Stomach smooth muscle (tissue), 2 donors: ENCODE measurements around the gene MR1.

Source experiments
- H3K27ac ChIP-seq: one replicate; pipeline ENCODE4 v1.7.0; 2013; ENCODE audit warnings: mild to moderate bottlenecking, low read length, inconsistent platforms
- H3K27me3 ChIP-seq, 2 donors: one replicate each; pipeline ENCODE4 v1.7.0; 2013; ENCODE audit warnings: low read length in 2 of 2; ENCODE audit not compliant: insufficient read depth in 2 of 2, control insufficient read depth in 1 of 2
- H3K36me3 ChIP-seq, 2 donors: one replicate each; pipeline ENCODE4 v1.7.0; 2013; ENCODE audit warnings: low read length in 2 of 2; ENCODE audit not compliant: control insufficient read depth in 2 of 2, insufficient read depth in 2 of 2
- H3K4me1 ChIP-seq: one replicate; pipeline ENCODE4 v1.7.0; 2013; ENCODE audit warnings: low read length; ENCODE audit not compliant: control insufficient read depth, insufficient read depth
- H3K4me3 ChIP-seq, 2 donors: one replicate each; pipeline ENCODE4 v1.7.0; 2013; ENCODE audit warnings: low read length in 2 of 2
- H3K9ac ChIP-seq, 2 donors: one replicate each; pipeline ENCODE4 v1.7.0; 2013; ENCODE audit warnings: low read length in 2 of 2, mild to moderate bottlenecking in 1 of 2
- H3K9me3 ChIP-seq, 2 donors: one replicate each; pipeline ENCODE4 v1.7.0; 2013; ENCODE audit warnings: low read length in 2 of 2; ENCODE audit not compliant: control insufficient read depth in 2 of 2
- donor health status: healthy.
- donor health status: Pancreatic carcinoma.

The MR1 gene

GRCh38 chr1:181094416-181095212, 60.8 kb downstream of the MR1 start:
- Histone ChIP-seq H3K9ac (peak overlapping the region; percentile 19 to 23), H3K9me3 (no peaks in the 10 kb centered on the region), H3K4me3 (peak overlapping the region in 1 of 2 donors; percentile 31), H3K36me3 (no peaks in the 10 kb centered on the region), H3K27ac (peak overlapping the region; percentile 41), H3K4me1 (peaks cover 44% of the 10 kb centered on the region), H3K27me3 (no peaks in the 10 kb centered on the region)

GRCh38 chr1:181095260-181095659, 61.5 kb downstream of the MR1 start:
- Histone ChIP-seq H3K9me3 (no peaks in the 10 kb centered on the region), H3K27me3 (no peaks in the 10 kb centered on the region), H3K27ac (peak overlapping the region; percentile 41), H3K36me3 (no peaks in the 10 kb centered on the region), H3K9ac (no peak overlapping the region), H3K4me1 (peaks cover 43% of the 10 kb centered on the region), H3K4me3 (peak overlapping the region in 1 of 2 donors; percentile 31)

- peak overlapping the region in 1 of 2 donors; percentile 7 for H3K9ac ChIP-seq
Measured at GRCh38 chr1:181095763-181096184, 62.0 kb downstream of the MR1 start.

GRCh38 chr1:181097242-181097641, 63.5 kb downstream of the MR1 start:
- no peaks in the 10 kb centered on the region for H3K9me3 ChIP-seq
- H3K4me3 ChIP-seq = no peak overlapping the region
- no peak overlapping the region for H3K27ac ChIP-seq
- H3K4me1 ChIP-seq = peaks cover 33% of the 10 kb centered on the region
- H3K36me3 ChIP-seq = no peaks in the 10 kb centered on the region
- no peak overlapping the region for H3K9ac ChIP-seq
- no peaks in the 10 kb centered on the region for H3K27me3 ChIP-seq

More at GRCh38 chr1:181095763-181096184, 62.0 kb downstream of the MR1 start:
- H3K4me3 ChIP-seq = peak overlapping the region in 1 of 2 donors; percentile 17
- H3K27me3 ChIP-seq = no peaks in the 10 kb centered on the region
- peaks cover 40% of the 10 kb centered on the region for H3K4me1 ChIP-seq
- no peaks in the 10 kb centered on the region for H3K9me3 ChIP-seq
- H3K36me3 ChIP-seq = no peaks in the 10 kb centered on the region
- H3K27ac ChIP-seq = peak overlapping the region; percentile 41

GRCh38 chr1:181099152-181100014, 65.6 kb downstream of the MR1 start:
- Histone ChIP-seq H3K4me1 (peaks cover 40% of the 10 kb centered on the region), H3K9me3 (no peaks in the 10 kb centered on the region), H3K36me3 (no peaks in the 10 kb centered on the region), H3K27ac (no peak overlapping the region), H3K9ac (no peak overlapping the region), H3K4me3 (no peak overlapping the region), H3K27me3 (no peaks in the 10 kb centered on the region)

GRCh38 chr1:181100015-181100905, 66.5 kb downstream of the MR1 start:
- Histone ChIP-seq H3K4me1 (peaks cover 37% of the 10 kb centered on the region), H3K27ac (no peak overlapping the region), H3K27me3 (no peaks in the 10 kb centered on the region), H3K9ac (no peak overlapping the region), H3K4me3 (no peak overlapping the region), H3K9me3 (no peaks in the 10 kb centered on the region), H3K36me3 (no peaks in the 10 kb centered on the region)

- H3K4me1 ChIP-seq = peaks cover 35% of the 10 kb centered on the region
- H3K9me3 ChIP-seq = no peaks in the 10 kb centered on the region
- H3K4me3 ChIP-seq = no peak overlapping the region
- no peak overlapping the region for H3K27ac ChIP-seq
- no peak overlapping the region for H3K9ac ChIP-seq
- no peaks in the 10 kb centered on the region for H3K36me3 ChIP-seq
- H3K27me3 ChIP-seq = no peaks in the 10 kb centered on the region
Measured at GRCh38 chr1:181100934-181101333, 67.2 kb downstream of the MR1 start.

GRCh38 chr1:181101581-181102226, 67.9 kb downstream of the MR1 start:
- no peaks in the 10 kb centered on the region for H3K27me3 ChIP-seq
- no peak overlapping the region for H3K27ac ChIP-seq
- H3K9ac ChIP-seq = no peak overlapping the region
- no peak overlapping the region for H3K4me3 ChIP-seq
- H3K9me3 ChIP-seq = no peaks in the 10 kb centered on the region
- no peaks in the 10 kb centered on the region for H3K36me3 ChIP-seq
- H3K4me1 ChIP-seq = peaks cover 31% of the 10 kb centered on the region

GRCh38 chr1:181102841-181103240, 69.1 kb downstream of the MR1 start:
- no peaks in the 10 kb centered on the region for H3K9me3 ChIP-seq
- H3K27me3 ChIP-seq = no peaks in the 10 kb centered on the region
- no peak overlapping the region for H3K9ac ChIP-seq
- H3K27ac ChIP-seq = no peak overlapping the region
- no peaks in the 10 kb centered on the region for H3K36me3 ChIP-seq
- H3K4me1 ChIP-seq = peaks cover 23% of the 10 kb centered on the region
- no peak overlapping the region for H3K4me3 ChIP-seq

GRCh38 chr1:181103399-181103798, 69.6 kb downstream of the MR1 start:
- no peaks in the 10 kb centered on the region for H3K27me3 ChIP-seq
- H3K9ac ChIP-seq = no peak overlapping the region
- H3K4me1 ChIP-seq = peaks cover 23% of the 10 kb centered on the region
- H3K36me3 ChIP-seq = no peaks in the 10 kb centered on the region
- H3K9me3 ChIP-seq = no peaks in the 10 kb centered on the region
- no peak overlapping the region for H3K27ac ChIP-seq
- H3K4me3 ChIP-seq = no peak overlapping the region
